Skeletal muscle tissue (tissue), 4 donors: ENCODE measurements around the gene PSMA5. TPM values are rescaled to one million over a fixed set of nuclear protein-coding genes. Genes with fewer than 3 reads are reported as not detected.

Source experiments
- H3K27ac ChIP-seq: one replicate; pipeline ENCODE4 v1.7.0; 2013; ENCODE audit warnings: mild to moderate bottlenecking, low read depth, low read length, inconsistent platforms
- H3K27me3 ChIP-seq, 3 donors: one replicate each; pipeline ENCODE4 v1.7.0; 2013; ENCODE audit warnings: low read length in 3 of 3; ENCODE audit not compliant: control insufficient read depth in 3 of 3, insufficient read depth in 3 of 3
- H3K36me3 ChIP-seq, 3 donors: one replicate each; pipeline ENCODE4 v1.7.0; 2013; ENCODE audit warnings: low read length in 3 of 3; ENCODE audit not compliant: control insufficient read depth in 3 of 3, insufficient read depth in 3 of 3
- H3K4me1 ChIP-seq, 3 donors: one replicate each; pipeline ENCODE4 v1.7.0; 2013; ENCODE audit warnings: low read length in 3 of 3, mild to moderate bottlenecking in 3 of 3; ENCODE audit not compliant: control insufficient read depth in 3 of 3, insufficient read depth in 3 of 3
- H3K4me3 ChIP-seq, 3 donors: one replicate each; pipeline ENCODE4 v1.7.0; 2013; ENCODE audit warnings: low read length in 3 of 3
- H3K9ac ChIP-seq, 3 donors: one replicate each; pipeline ENCODE4 v1.7.0; 2013; ENCODE audit warnings: low read length in 3 of 3, mild to moderate bottlenecking in 3 of 3, moderate library complexity in 2 of 3, low read depth in 1 of 3
- H3K9me3 ChIP-seq, 3 donors: one replicate each; pipeline ENCODE4 v1.7.0; 2013; ENCODE audit warnings: low read length in 3 of 3; ENCODE audit not compliant: control insufficient read depth in 3 of 3
- total RNA-seq: library from RNA; depleted of rRNA; stranded (reverse); fragments of >200 nt; gene quantifications from one replicate; pipeline ENCODE4 v1.2.3, GENCODE V29; 2014
- donor health status: Osteomylitis.

Gene PSMA5
- total RNA-seq, 1 donor from 2014 or later: 28.2 TPM

- no peak overlapping the region for H3K9ac ChIP-seq
- H3K9me3 ChIP-seq: no peaks in the 10 kb centered on the region
- no peak overlapping the region for H3K27ac ChIP-seq
These were observed 68.6 kb downstream of the PSMA5 start for GRCh38 chr1:109357616-109358015.

GRCh38 chr1:109356915-109357314 is 69.3 kb downstream of the PSMA5 start:
- H3K9ac ChIP-seq: no peak overlapping the region
- H3K9me3 ChIP-seq: no peaks in the 10 kb centered on the region
- no peaks in the 10 kb centered on the region for H3K27me3 ChIP-seq
- H3K27ac ChIP-seq: no peak overlapping the region
- H3K4me1 ChIP-seq: peaks cover 4 to 8% (median 4%) of the 10 kb centered on the region in 3 donors
- H3K36me3 ChIP-seq: peaks cover 9 to 23% (median 21%) of the 10 kb centered on the region in 3 donors
- no peak overlapping the region for H3K4me3 ChIP-seq

More at GRCh38 chr1:109357616-109358015, 68.6 kb downstream of the PSMA5 start:
- Histone ChIP-seq H3K4me3 (no peak overlapping the region), H3K36me3 (peaks cover 5 to 17% (median 15%) of the 10 kb centered on the region in 3 donors), H3K27me3 (no peaks in the 10 kb centered on the region), H3K4me1 (peaks cover 6 to 10% (median 6%) of the 10 kb centered on the region in 3 donors)

- peaks cover 13 to 27% (median 26%) of the 10 kb centered on the region in 3 donors for H3K36me3 ChIP-seq
- H3K27me3 ChIP-seq: no peaks in the 10 kb centered on the region
- no peak overlapping the region for H3K27ac ChIP-seq
- no peaks in the 10 kb centered on the region for H3K9me3 ChIP-seq
- H3K9ac ChIP-seq: no peak overlapping the region
- H3K4me3 ChIP-seq: no peak overlapping the region
- peaks cover 0 to 5% (median under 1%) of the 10 kb centered on the region in 3 donors for H3K4me1 ChIP-seq
These were observed 69.7 kb downstream of the PSMA5 start for GRCh38 chr1:109356505-109356904.

GRCh38 chr1:109354929-109355328 is 71.3 kb downstream of the PSMA5 start:
- Histone ChIP-seq H3K4me3 (no peak overlapping the region), H3K27me3 (no peaks in the 10 kb centered on the region), H3K36me3 (peaks cover 20 to 41% (median 39%) of the 10 kb centered on the region in 3 donors), H3K4me1 (peaks cover 0 to 2% (median 0%) of the 10 kb centered on the region in 3 donors), H3K27ac (no peak overlapping the region), H3K9ac (no peak overlapping the region), H3K9me3 (no peaks in the 10 kb centered on the region)

GRCh38 chr1:109351457-109351856 is 74.8 kb downstream of the PSMA5 start:
- Histone ChIP-seq H3K36me3 (peaks cover 27 to 70% (median 50%) of the 10 kb centered on the region in 3 donors), H3K27ac (no peak overlapping the region), H3K9ac (no peak overlapping the region), H3K27me3 (no peaks in the 10 kb centered on the region), H3K4me3 (no peak overlapping the region), H3K9me3 (no peaks in the 10 kb centered on the region), H3K4me1 (no peaks in the 10 kb centered on the region)

GRCh38 chr1:109350655-109351054 is 75.6 kb downstream of the PSMA5 start:
- no peak overlapping the region for H3K27ac ChIP-seq
- H3K9ac ChIP-seq: no peak overlapping the region
- H3K4me3 ChIP-seq: no peak overlapping the region
- no peaks in the 10 kb centered on the region for H3K27me3 ChIP-seq
- H3K36me3 ChIP-seq: peaks cover 31 to 74% (median 55%) of the 10 kb centered on the region in 3 donors
- no peaks in the 10 kb centered on the region for H3K4me1 ChIP-seq
- no peaks in the 10 kb centered on the region for H3K9me3 ChIP-seq

- no peaks in the 10 kb centered on the region for H3K9me3 ChIP-seq
- H3K9ac ChIP-seq: no peak overlapping the region
- no peak overlapping the region for H3K27ac ChIP-seq
- no peak overlapping the region for H3K4me3 ChIP-seq
- H3K27me3 ChIP-seq: no peaks in the 10 kb centered on the region
- no peaks in the 10 kb centered on the region for H3K4me1 ChIP-seq
- H3K36me3 ChIP-seq: peaks cover 33 to 79% (median 58%) of the 10 kb centered on the region in 3 donors
These were observed 76.1 kb downstream of the PSMA5 start for GRCh38 chr1:109350182-109350581.

Other genes starting within 250 kb of the PSMA5 start
- gene SARS1, start 212.5 kb downstream of the PSMA5 start, total RNA-seq: 87.7 TPM
- 1.6 TPM for gene CELSR2, start 176.9 kb downstream of the PSMA5 start, total RNA-seq
- gene PSRC1, start 143.3 kb downstream of the PSMA5 start, total RNA-seq: 1.6 TPM
- under 0.01 TPM for gene MYBPHL, start 119.4 kb downstream of the PSMA5 start, total RNA-seq
- 22.4 TPM for gene SORT1, start 28.5 kb downstream of the PSMA5 start, total RNA-seq
- gene SYPL2, start 40.1 kb upstream of the PSMA5 start, total RNA-seq: 38.6 TPM
- gene ATXN7L2, start 57.5 kb upstream of the PSMA5 start, total RNA-seq: 3.1 TPM
- gene CYB561D1, start 67.6 kb upstream of the PSMA5 start, total RNA-seq: 4.2 TPM
- gene AMIGO1, start 83.3 kb upstream of the PSMA5 start, total RNA-seq: 8.4 TPM
- gene GPR61, start 113.4 kb upstream of the PSMA5 start, total RNA-seq: 0.52 TPM
- gene GNAI3, start 122.2 kb upstream of the PSMA5 start, total RNA-seq: 8.4 TPM
- gene GNAT2, start 193.2 kb upstream of the PSMA5 start, total RNA-seq: not detected
- 34.4 TPM for gene AMPD2, start 193.4 kb upstream of the PSMA5 start, total RNA-seq
- 10.4 TPM for gene GSTM4, start 229.7 kb upstream of the PSMA5 start, total RNA-seq
- gene GSTM2, start 241.6 kb upstream of the PSMA5 start, total RNA-seq: 32.9 TPM